HG03045 (cell line): ENCODE data around the gene CCT6A.
"Not testable (repeated sequence)": the region's sequence is repeated elsewhere in the genome, so short reads cannot be mapped to it uniquely, and the experiment has no call there.

ENCODE experiments used
- ATAC-seq: cut with Tn5 transposase; IDR thresholded peaks from one replicate; pipeline ENCODE4 v1.9.1; 2021; ENCODE audit warnings: mild to moderate bottlenecking, moderate library complexity; ENCODE audit not compliant: unreplicated experiment

The CCT6A gene

GRCh38 chr7:56097700-56098099 lies 46.1 kb downstream of the CCT6A start:
- ATAC-seq: no peak

DNA sequence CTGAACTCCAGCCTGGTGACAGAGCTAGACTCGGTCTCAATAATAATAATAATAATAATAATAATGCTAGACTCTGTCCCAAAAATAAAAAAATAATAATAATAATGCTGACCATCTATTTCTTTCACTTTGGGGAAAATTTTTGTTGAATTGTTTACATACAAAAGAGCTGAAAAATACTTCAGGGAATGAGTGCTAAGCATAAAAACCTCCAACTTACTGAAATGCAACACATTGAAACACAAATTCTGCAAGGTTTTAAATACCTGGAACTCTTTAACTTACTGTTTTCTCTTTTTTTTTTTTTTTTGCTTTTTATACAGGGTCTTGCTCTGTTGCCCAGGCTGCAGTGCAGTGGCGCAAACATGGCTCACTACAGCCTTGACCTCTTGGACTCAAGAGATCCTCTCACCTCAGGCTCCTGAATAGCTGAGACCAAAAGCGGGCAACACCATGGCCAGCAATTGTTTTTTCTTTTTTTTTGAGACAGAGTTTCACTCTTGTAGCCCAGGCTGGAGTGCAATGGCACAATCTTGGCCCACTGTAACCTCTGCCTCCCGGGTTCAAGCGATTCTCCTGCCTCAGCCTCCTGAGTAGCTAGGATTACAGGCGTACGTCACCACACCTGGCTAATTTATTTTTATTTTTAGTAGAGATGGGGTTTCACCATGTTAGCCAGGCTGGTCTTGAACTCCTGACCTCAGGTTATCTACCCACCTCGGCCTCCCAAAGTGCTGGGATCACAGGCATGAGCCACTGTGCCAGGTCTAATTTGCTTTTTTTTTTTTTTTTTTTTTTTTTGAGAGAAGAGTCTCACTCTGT lies 46.8 kb downstream of the CCT6A start:
- ATAC-seq: not testable (repeated sequence)

- ATAC-seq: no peak
Observed at GRCh38 chr7:56099653-56100052, 48.1 kb downstream of the CCT6A start.

GRCh38 chr7:56104138-56104537 lies 52.6 kb downstream of the CCT6A start:
- not testable (repeated sequence) for ATAC-seq

- ATAC-seq: no peak
Observed at GRCh38 chr7:56105508-56105907, 53.9 kb downstream of the CCT6A start.

- ATAC-seq: peak; percentile 99
Observed at GRCh38 chr7:56106108-56107073, 54.8 kb downstream of the CCT6A start, which contains the start of gene CHCHD2. Gene CHCHD2, minus strand, starts transcription at chr7:56106476. Its CDS starts 63 bp downstream, at chr7:56106413.

DNA sequence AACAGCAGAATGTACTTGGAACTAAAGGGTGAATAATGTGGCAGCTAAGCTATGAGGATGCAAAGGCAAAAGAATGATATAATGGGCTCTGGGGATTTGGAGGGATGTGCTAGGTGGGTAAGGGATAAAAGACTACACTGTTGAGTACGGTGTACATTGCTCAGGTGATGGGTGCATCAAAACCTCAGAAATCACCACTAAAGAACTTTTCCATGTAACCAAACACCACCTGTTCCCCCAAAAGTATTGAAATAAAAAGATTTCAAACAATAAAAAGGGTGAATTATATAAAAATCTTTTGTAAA lies 56.3 kb downstream of the CCT6A start:
- ATAC-seq: no peak

DNA sequence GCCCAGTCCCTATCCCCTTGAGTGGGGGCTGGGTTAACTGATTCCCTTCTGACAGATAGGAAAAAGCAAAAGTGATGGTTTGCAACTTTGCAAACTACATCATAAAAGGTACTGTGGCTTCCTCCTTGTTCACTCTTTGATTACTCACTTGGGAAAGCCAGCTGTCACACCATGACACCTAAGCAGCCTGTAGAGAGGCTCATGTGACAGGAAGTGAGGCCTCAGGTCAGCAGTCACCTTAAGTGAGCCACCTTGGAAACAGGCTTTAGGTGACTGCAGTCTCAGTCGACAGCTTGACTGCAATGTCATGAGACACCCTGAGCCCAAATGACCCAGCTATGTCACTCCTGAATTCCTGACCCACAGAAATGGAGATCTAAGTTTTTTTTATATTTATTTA lies 59.0 kb downstream of the CCT6A start:
- no peak for ATAC-seq

- ATAC-seq: not testable (repeated sequence)
Observed at GRCh38 chr7:56112244-56112643, 60.7 kb downstream of the CCT6A start.
